Measurements from ENCODE around the gene DDR2.

GRCh38 chr1:162697140-162697895 lies 65.1 kb downstream of the DDR2 start:
- TF ChIP-seq CTCF (IDR thresholded peaks at IDR 0.05) = no peak
- no peak for TF ChIP-seq POLR2A (IDR thresholded peaks at IDR 0.05)
